ENCODE measurements around the gene CFAP54.
"Not testable (repeated sequence)": the region's sequence is repeated elsewhere in the genome, so short reads cannot be mapped to it uniquely, and the experiment has no call there.

The CFAP54 gene

GRCh38 chr12:96623656-96624217 is 134.4 kb downstream of the CFAP54 start:
- no peak for DNase-seq

GRCh38 chr12:96635844-96636243 is 146.5 kb downstream of the CFAP54 start:
- DNase-seq: no peak

DNA sequence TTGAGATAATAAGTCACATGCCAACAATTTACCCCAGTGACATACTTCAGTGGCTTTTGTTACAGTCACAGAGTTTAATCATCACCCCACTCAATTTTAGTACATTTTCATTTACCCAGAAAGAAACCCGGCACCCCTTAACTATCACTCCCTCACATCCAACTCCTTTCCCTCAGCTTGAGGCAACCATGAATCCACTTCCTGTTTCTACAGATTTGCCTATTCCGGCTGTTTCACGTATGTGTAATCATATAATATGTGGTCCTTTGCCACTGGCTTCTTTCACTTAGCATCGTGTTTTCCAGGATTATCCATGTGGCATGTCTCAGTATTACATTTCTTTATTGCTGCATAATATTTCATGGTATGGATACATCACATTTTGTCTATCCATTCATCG is 147.5 kb downstream of the CFAP54 start:
- no peak for DNase-seq

- no peak for DNase-seq
Measured at GRCh38 chr12:96648923-96649322, 159.5 kb downstream of the CFAP54 start.

DNA sequence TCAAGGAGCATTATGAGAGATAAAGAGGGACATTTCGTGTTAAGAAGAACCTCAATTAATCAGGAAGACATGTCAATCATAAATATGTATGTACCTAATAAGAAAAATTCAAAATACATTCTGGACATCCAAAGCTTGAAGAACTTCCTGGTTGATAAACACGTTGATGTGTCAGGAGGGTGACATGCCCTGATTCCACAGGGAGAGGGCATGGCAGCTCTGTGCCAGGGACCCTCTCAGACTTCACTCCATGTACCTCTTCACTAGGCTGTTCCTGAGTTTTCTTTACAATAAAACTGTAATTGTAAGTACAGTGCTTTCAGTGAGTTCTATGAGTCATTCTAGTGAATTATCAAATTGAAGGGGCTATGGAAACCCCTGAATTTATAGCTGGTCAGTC is 163.5 kb downstream of the CFAP54 start:
- no peak for DNase-seq

DNA sequence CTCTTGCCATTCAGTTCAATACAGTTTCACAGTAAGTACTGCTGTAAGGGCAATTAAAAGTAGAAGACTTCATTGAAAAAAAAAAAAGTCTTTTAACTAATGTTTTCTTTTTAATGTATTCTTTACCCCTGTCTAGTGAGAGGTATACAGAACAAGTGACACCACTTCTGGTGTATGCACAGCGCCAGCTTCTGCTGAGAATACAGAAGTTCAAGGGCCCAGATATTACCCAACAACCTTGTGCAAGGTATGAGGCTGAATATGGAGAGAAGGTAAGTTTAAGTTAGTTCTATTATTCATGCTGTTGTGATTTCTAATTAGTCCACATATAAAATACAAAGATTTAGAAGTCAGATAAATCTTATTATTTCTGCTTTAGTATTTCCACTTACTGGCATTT is 168.7 kb downstream of the CFAP54 start:
- no peak for DNase-seq

GRCh38 chr12:96669786-96670185 is 180.4 kb downstream of the CFAP54 start:
- DNase-seq: no peak

- peak; percentile 50 for DNase-seq
Measured at GRCh38 chr12:96670334-96670899, 181.0 kb downstream of the CFAP54 start.

- DNase-seq: not testable (repeated sequence)
Measured at GRCh38 chr12:96675519-96675918, 186.1 kb downstream of the CFAP54 start.

- DNase-seq: no peak
Measured at GRCh38 chr12:96677363-96677762, 188.0 kb downstream of the CFAP54 start.

GRCh38 chr12:96687719-96688118 is 198.3 kb downstream of the CFAP54 start:
- no peak for DNase-seq

DNA sequence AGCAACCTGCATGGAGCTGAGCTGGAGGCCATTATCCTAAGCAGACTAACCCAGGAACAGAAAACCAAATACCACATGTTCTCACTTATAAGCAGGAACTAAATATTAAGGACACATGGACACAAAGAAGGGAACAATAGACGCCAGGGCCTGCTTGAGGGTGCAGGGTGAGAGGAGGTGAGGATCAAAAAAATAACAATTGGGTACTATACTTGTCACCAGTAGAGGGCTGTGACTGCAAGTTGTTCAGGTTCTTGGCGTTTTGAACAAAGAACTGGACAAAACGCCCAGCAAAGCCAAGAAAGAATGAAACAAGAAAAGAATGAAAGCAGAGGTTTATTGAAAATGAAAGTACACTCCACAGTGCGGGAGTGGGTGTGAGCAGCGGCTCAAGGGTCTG is 209.1 kb downstream of the CFAP54 start:
- no peak for DNase-seq

DNA sequence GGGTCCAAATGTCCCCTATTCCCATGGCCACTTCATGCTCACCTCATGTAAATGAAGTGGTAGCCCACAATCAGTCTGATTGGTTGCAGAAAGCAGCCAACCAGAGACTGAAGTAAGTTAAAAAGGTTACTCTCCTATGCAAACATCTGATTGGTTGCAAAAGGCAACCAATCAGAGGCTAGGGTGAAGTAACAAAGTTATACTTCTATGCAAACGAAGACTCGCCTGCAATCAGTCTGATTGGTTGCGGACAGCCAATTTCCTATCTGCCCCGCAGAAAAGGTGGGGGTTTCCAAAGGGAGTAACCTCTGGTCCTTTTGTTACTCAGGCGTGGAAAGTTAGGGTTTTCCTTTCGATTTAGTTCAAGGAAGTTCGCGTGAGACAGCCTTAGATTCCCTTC is 209.6 kb downstream of the CFAP54 start:
- DNase-seq: no peak

DNA sequence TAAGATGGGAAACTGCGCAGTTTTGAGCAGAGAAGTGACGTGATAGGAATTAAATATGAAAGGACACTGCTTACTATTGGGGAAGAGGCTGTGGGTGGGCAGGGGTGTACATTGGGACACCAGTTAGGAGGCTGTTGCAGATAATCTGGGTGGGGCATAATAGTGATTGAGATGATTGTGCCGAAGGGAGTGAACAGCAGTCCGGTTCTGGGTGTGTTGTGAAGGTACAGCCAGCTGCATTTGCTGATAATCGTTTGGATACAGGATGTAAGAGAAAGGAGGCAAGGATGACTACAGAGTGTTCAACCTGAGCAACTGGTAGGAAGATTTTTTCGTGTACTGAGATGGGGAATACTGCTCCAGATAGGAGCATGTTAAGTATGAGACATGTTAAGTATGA is 212.5 kb downstream of the CFAP54 start:
- no peak for DNase-seq

- no peak for DNase-seq
Measured at GRCh38 chr12:96710127-96710745, 220.9 kb downstream of the CFAP54 start.

DNA sequence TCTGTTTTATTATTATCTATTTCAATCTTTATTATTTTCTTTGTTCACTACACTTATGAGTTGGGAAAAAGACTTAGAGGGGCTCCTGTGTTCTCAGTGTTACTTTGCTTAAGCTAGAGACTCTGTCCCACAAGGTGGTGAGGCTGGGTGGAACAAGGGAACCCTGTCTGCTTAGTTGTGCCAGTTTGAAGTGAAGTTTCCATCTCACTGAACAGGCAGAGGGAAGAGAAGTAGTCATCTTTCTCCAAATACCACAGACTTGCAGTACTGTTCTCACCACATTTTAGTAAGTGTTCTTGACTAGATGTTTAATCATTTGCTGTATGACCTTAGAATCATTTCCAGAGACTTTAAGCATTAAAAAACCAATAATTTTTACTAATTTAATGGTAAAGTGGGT is 222.0 kb downstream of the CFAP54 start:
- no peak for DNase-seq

GRCh38 chr12:96714199-96714598 is 224.8 kb downstream of the CFAP54 start:
- DNase-seq: no peak

DNA sequence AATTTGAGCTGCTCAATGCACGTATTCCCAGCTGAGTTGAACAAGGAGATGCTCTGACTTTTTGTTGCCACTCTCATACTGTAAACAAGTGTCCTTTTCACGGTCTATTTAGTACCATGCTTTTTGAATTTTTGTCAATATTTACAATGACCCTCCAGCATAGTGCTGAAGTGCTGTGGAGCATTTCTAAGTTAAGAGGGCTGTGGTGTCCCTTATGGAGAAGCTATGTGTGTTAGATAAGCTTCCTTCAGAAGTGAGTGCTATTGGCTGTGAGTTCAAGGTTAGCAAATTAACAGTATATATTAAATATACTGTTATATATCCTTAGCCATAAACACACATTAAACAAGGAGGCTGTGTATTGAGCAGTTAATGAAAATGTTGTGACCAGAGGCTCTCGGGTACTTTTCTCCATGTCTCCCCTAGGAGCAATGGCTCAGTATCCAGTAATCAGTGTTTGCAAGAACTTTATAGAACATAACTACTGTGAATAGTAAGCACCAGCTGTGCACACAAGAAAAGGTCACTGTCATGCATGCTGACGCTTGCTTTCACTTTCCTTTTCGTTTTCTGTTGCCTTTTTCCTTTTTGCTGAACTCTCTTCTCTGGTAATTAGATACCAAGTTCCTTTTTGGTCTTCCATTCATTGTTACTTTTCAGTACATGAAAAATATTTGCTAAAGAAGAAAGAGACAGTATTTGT is 230.4 kb downstream of the CFAP54 start:
- DNase-seq: peak; percentile 69

- peak; percentile 23 for DNase-seq
Measured at GRCh38 chr12:96720363-96720705, 231.0 kb downstream of the CFAP54 start.

DNA sequence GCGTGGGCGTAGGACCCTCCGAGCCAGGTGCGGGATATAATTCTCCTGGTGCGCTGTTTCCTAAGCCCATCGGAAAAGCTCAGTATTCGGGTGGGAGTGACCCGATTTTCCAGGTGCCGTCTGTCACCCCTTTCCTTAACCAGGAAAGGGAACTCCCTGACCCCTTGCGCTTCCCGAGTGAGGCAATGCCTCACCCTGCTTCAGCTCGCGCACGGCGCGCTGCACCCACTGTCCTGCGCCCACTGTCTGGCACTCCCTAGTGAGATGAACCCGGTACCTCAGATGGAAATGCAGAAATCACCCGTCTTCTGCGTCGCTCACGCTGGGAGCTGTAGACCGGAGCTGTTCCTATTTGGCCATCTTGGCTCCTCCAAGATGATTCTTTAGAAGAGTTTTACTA is 240.1 kb downstream of the CFAP54 start:
- not testable (repeated sequence) for DNase-seq

- no peak for DNase-seq
Measured at GRCh38 chr12:96729886-96730285, 240.5 kb downstream of the CFAP54 start.

- DNase-seq: no peak
Measured at GRCh38 chr12:96743606-96744005, 254.2 kb downstream of the CFAP54 start.

DNA sequence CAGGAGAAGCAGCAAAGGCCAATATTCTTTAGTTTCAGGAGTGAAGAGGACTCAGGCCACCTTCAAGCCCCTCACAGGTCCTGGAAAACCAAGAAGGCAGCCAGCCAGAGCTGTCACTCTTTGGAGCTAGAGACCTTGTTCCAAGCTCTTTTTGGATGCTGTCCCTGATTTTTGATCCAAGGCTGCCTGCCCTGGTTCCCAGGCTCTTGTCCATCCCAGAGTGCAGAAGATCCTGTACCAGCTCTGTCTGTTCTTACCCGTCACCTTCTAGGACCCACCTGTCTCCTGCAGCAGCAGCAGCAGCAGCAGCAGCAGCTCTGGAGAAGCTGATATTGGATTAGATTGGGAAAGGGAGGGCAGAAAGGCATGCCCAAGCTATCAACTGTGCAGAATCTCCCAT is 260.6 kb downstream of the CFAP54 start:
- DNase-seq: no peak

GRCh38 chr12:96751626-96752025 is 262.2 kb downstream of the CFAP54 start:
- DNase-seq: no peak

All from NCI-H510A (cell line).